Measurements from ENCODE around the gene GNAI3.
"Not testable (repeated sequence)": the region's sequence is repeated elsewhere in the genome, so short reads cannot be mapped to it uniquely, and the experiment has no call there.

Gene GNAI3

DNA sequence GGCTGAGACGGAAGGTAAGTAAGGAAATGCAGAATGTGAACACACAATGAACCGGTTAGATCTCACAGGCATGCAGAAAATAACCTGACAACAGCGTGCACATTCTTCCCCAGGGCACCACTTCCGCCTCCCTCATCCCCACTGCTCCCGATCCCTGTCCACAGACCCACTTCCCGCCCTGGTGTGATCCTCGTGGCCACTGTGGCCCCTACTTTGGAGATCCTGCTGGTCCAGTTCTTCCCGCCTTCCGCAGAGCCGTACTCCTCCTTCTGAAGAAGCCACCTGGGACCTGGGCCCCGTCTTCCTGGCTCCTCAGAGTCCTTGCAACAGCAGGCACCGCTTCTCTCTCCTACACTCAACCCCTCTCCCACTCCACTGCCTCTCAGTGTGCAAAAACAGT, 106.1 kb downstream of the GNAI3 start:
- in situ Hi-C loops (cut with MboI; ENCODE audit: low sequenced_read_pairs), result loop anchor here (10.0 kb wide), 1 partner anchor 330 kb away; the partner anchor contains the start of gene AHCYL1

DNA sequence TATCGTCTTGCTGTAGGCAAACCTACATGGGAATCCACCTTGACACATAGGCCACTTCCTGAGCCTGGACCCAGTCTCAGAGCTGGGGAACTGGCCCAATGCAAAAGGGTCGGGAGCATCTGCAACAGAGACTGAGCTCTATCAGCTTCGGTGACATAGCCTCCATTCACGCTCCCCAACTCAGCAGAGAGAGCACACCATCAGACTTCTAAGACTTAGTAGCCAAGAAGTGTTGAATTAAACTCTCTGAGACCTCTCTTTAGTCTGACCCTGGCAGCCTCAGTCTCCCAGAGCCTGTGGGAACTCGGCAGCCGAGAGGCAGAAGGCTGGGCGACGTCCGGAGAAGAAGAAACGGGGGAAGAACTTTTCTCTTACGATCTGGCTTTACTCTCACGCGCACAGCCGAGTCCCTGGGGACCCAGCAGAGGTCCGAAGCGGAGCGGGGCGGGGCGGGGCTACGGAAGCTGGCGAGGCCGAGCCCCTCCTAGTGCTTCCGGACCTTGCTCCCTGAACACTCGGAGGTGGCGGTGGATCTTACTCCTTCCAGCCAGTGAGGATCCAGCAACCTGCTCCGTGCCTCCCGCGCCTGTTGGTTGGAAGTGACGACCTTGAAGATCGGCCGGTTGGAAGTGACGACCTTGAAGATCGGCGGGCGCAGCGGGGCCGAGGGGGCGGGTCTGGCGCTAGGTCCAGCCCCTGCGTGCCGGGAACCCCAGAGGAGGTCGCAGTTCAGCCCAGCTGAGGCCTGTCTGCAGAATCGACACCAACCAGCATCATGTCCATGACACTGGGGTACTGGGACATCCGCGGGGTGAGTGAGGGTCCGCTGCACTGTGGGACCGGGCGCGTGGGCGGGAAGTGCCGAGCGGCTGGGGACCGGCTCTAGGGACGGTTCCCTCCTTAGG, 107.5 kb downstream of the GNAI3 start, which contains the start of gene GSTM4:
Gene GSTM4 (plus strand): TSS at position 485 of the 905 bp plus-strand sequence. CDS start 291 bp downstream, at position 776.
- in situ Hi-C loops (cut with MboI; ENCODE audit: low sequenced_read_pairs), result loop anchor here (10.0 kb wide), 1 partner anchor 329 kb away; the partner anchor contains the start of gene AHCYL1

DNA sequence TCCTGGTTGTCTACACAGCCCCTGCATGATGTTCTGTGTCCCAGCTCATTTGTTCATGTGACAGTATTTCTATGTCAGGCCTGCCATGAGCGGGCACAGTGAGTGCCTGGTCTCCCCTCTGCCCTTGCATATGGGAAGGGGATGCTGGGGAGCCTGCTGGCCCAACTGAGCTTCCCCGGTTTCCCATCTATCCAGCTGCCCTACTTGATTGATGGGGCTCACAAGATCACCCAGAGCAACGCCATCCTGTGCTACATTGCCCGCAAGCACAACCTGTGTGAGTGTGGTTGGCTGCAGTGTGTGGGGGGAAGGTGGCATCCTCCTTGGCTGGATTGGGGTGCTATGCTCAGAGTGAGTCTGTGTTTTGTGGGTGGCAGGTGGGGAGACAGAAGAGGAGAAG, 109.0 kb downstream of the GNAI3 start:
- in situ Hi-C loops (cut with MboI; ENCODE audit: low sequenced_read_pairs), result loop anchor here (10.0 kb wide), 1 partner anchor 327 kb away; the partner anchor contains the start of gene AHCYL1

DNA sequence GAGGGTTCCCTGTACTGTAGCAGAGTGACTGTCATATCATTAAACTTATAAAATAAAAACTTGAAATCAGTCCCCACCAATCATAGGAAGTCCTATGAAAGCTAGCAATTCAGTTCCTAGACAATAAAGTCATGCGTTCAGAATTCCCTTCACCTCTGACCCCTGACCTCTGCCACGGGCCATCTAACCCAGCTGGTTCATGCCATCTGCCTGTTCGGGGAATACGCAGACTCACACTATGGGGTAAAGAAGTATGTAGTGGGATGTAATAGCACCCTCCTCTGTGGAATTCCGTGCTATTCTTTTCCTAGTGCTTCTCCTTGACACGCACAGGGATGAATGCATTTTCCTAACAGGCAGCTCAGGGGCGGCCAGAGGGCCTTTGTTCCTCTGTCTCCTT, 109.6 kb downstream of the GNAI3 start:
- in situ Hi-C loops (cut with MboI; ENCODE audit: low sequenced_read_pairs), result loop anchor here (10.0 kb wide), 1 partner anchor 327 kb away; the partner anchor contains the start of gene AHCYL1

DNA sequence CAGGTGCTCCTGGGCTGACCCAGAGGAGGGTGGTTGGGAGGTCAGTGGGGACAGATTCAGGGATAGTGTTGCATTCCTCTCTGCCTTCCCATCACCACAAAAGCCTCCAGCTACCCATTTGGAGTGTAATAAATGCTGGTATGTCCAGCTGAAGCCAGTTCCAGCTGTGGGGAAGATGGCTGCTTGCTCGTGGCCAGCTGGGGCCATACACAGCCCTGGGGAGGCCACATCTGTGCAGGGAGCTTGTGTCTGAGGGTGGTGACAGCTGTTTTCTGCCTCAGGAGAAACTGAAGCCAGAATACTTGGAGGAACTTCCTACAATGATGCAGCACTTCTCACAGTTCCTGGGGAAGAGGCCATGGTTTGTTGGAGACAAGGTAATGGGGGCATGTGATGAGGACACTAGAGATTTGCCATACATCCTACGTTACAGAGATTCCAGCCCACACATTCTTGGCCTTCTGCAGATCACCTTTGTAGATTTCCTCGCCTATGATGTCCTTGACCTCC, 110.2 kb downstream of the GNAI3 start:
- in situ Hi-C loops (cut with MboI; ENCODE audit: low sequenced_read_pairs), result loop anchor here (10.0 kb wide), 1 partner anchor 326 kb away; the partner anchor contains the start of gene AHCYL1

DNA sequence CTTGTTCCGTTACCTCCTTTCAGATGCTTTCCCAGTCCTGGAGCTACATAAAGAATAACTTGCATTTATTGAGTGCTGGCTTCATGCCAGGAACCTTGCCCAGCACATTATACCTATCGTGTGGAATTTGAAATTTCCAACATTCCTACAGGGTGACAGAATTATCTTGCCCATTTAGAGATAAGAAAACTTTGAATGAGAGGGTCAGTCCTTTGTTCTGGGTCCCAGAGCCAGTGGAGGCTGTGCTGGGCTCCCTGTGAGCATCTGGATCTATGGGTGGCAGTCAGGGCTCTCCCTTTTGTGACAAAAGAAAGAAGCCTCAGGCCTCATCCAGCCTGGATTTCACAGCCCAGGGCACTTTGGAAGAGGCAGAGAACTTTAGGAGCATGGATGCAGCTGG, 110.7 kb downstream of the GNAI3 start:
- in situ Hi-C loops (cut with MboI; ENCODE audit: low sequenced_read_pairs), result loop anchor here (10.0 kb wide), 1 partner anchor 326 kb away; the partner anchor contains the start of gene AHCYL1

DNA sequence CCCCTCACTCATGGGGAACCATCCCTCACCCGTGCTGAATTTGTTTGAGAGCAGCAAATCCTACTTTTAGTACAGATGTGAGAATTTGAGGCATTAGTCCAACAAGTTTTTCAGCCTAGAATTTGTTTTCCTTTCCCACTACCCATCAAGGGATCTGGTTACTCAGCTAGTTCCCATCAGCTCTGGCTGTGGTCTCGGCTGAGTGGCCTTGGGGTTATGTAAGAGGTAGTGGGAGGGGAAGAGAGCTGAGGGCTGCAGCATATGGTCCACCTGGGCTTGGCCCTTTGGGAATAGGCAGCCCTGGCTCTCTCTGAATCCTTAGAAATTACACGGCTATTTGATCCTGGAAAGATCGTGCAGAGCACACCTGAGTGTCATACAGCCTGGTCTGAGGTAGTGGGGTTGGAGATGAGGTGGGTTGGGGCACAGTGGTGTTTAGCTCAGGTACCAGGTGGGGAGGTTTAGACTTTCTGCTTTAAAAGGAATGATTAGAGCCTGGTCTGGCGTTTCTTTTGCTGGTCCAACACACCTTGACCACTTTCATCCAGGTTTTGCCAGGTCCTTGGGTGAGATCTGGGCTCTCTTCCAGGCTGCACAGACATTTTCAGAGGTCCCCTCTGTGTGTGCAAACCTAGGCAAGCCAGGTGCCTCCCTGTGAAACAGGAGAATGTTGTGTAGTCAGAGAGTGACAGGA, 111.7 kb downstream of the GNAI3 start:
- in situ Hi-C loops (cut with MboI; ENCODE audit: low sequenced_read_pairs), result loop anchor here (10.0 kb wide), 1 partner anchor 325 kb away; the partner anchor contains the start of gene AHCYL1

DNA sequence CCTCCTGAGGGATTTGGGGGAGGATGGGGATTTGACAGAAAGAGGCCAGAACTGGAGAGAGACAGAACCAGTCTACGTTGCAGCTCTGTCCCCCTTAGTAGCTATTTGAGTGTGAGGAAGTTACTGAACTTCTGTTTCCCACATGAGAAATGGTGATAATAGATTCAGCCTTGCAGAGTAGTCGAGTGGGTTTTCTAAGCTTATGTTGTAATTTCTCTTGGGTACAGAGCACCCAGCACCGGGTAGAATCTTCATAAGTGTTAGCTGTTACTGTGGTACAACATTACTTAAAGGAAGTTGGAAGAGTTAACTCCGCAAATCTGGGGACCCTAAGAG, 112.2 kb downstream of the GNAI3 start:
- in situ Hi-C loops (cut with MboI; ENCODE audit: low sequenced_read_pairs), result not testable (repeated sequence)

DNA sequence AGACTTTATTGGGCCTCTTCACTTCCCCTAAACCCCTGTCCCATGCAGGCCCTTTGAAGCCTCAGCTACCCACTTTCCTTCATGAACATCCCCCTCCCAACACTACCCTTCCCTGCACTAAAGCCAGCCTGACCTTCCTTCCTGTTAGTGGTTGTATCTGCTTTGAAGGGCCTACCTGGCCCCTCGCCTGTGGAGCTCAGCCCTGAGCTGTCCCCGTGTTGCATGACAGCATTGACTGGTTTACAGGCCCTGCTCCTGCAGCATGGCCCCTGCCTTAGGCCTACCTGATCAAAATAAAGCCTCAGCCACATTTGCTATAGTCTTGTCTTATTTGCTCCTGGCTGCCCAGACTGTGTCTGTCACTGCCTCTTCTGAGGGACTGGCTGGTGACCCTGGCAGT, 113.0 kb downstream of the GNAI3 start:
- in situ Hi-C loops (cut with MboI; ENCODE audit: low sequenced_read_pairs), result no loop called here

DNA sequence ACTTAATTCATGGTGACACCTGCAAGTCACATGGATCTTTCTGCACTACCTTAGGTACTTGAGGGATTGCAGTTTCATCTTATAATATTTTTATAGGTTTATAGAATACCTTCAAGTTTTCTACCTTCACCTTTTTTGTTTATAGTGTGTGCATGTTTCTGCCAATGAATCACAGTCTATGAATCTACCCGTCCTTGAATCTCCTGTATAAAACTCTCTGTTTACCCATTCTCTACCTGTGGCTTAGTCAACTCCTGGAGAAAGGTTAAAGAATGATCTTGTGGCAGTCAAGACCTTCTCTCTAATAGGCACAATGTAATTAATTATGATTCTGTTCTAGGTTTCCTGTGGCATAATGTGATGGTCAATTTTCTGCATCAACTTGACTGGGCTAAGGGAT, 116.3 kb downstream of the GNAI3 start:
- in situ Hi-C loops (cut with MboI; ENCODE audit: low sequenced_read_pairs), result no loop called here

DNA sequence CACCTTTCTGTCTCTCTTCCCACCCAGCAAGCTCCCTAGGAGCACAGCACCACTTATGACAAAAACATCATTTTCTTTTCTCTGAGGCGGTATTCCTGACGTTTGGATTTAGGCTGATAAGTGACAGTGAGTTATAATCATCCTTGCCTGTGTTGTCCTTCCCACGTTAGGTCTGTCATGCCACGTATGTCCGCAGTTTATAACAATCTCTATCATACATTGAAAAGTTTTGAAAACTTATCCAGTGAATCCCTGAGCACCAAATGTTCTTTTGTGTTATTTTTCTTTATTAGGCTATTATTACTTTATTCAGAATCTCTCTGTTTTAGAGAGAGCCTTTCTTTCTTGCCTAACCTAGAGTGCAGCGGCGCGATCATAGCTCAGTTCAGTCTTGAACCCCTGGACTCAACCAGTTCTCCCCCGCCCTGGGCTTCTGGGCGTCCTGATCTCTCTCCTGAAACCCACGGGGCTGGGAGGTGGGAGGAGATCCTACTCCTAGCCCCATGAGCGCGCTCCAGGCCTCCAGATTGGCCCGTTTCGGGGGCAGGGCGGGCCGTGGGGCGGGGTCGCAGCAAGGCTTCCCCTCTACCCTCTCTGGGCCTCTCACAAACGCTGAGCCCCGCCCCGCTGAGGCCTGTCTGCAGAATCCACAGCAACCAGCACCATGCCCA, 119.2 kb downstream of the GNAI3 start, which contains the start of gene GSTM2:
Gene GSTM2 (plus strand): TSS at position 606 of the 671 bp plus-strand sequence. CDS start 59 bp downstream, at position 665.
- in situ Hi-C loops (cut with MboI; ENCODE audit: low sequenced_read_pairs), result no loop called here
